DMS79 treated with DMSO at 0.1 percent for 48 hours (cell line): ENCODE results near the gene INKA2.

Source experiments
- DNase-seq: peaks from one replicate; lab custom pipeline; 2025; lab: John Stamatoyannopoulos, UW

INKA2 gene

GRCh38 chr1:111704240-111704639, 35.0 kb downstream of the INKA2 start:
- no peak for DNase-seq

DNA sequence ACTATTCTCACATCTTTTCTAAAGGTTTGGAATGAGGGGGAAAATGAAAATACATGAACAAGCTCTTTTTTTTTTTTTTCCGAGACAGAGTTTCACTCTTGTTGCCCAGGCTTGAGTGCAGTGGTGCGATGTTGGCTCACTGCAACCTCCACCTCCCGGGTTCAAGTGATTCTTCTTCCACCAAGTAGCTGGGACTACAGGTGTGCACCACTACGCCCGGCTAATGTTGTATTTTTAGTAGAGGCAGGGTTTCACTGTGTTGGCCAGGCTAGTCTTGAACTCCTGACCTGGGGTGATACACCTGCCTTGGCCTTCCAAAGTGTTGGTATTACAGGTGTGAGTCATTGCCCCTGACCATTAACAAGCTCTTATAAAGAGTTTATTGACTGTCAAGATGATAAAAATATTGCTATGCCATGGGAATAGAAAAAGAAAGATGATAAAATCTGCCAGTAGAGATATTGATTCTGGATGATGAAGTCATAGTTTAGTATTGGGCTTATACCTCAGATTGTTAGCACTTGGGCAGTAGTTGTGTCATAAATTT, 36.6 kb downstream of the INKA2 start:
- DNase-seq = no peak

- DNase-seq = no peak
Observed at GRCh38 chr1:111699268-111699667, 39.9 kb downstream of the INKA2 start.

- no peak for DNase-seq
Observed at GRCh38 chr1:111696330-111696729, 42.9 kb downstream of the INKA2 start.

GRCh38 chr1:111695801-111696200, 43.4 kb downstream of the INKA2 start:
- no peak for DNase-seq

GRCh38 chr1:111691886-111692285, 47.3 kb downstream of the INKA2 start:
- DNase-seq = no peak

- peak; percentile 92 for DNase-seq
Observed at GRCh38 chr1:111690306-111690617, 48.9 kb downstream of the INKA2 start.
